AG20443 (cell line): Measurements from ENCODE around the gene QRFP.

Experiments used
- DNase-seq: peaks from one replicate; pipeline ENCODE4 v3.0.0; 2012; ENCODE audit warnings: low spot score, mixed read lengths

QRFP gene

GRCh38 chr9:130890870-130891687 is 5.5 kb downstream of the QRFP start:
- no peak for DNase-seq

GRCh38 chr9:130890124-130890523 is 6.5 kb downstream of the QRFP start:
- no peak for DNase-seq

- DNase-seq, result no peak
Observed at GRCh38 chr9:130888146-130888885, 8.3 kb downstream of the QRFP start.

GRCh38 chr9:130887494-130888144 is 9.0 kb downstream of the QRFP start:
- DNase-seq, result no peak

GRCh38 chr9:130886981-130887380 is 9.6 kb downstream of the QRFP start:
- DNase-seq, result no peak

- no peak for DNase-seq
Observed at GRCh38 chr9:130885484-130886375, 10.9 kb downstream of the QRFP start.

GRCh38 chr9:130884542-130885483 is 11.8 kb downstream of the QRFP start:
- no peak for DNase-seq

- DNase-seq, result no peak
Observed at GRCh38 chr9:130884111-130884531, 12.5 kb downstream of the QRFP start.

- no peak for DNase-seq
Observed at GRCh38 chr9:130883479-130883878, 13.1 kb downstream of the QRFP start.

GRCh38 chr9:130882696-130883225 is 13.9 kb downstream of the QRFP start:
- DNase-seq, result no peak

- DNase-seq, result no peak
Observed at GRCh38 chr9:130881516-130881915, 15.1 kb downstream of the QRFP start.

GRCh38 chr9:130880599-130881220 is 15.9 kb downstream of the QRFP start:
- DNase-seq, result no peak

GRCh38 chr9:130879863-130880411 is 16.7 kb downstream of the QRFP start:
- no peak for DNase-seq

GRCh38 chr9:130878295-130878694 is 18.3 kb downstream of the QRFP start:
- no peak for DNase-seq

- DNase-seq, result no peak
Observed at GRCh38 chr9:130877300-130877699, 19.3 kb downstream of the QRFP start.

GRCh38 chr9:130874783-130875182 is 21.8 kb downstream of the QRFP start:
- DNase-seq, result no peak

- no peak for DNase-seq
Observed at GRCh38 chr9:130873966-130874365, 22.6 kb downstream of the QRFP start.

GRCh38 chr9:130872912-130873503 is 23.6 kb downstream of the QRFP start:
- no peak for DNase-seq

- no peak for DNase-seq
Observed at GRCh38 chr9:130872508-130872907, 24.1 kb downstream of the QRFP start.
